ENCODE data around the gene SUPT4H1. TPM values are rescaled to one million over a fixed set of nuclear protein-coding genes. Genes with fewer than 3 reads are reported as not detected.

The SUPT4H1 gene
- total and polyA plus RNA-seq, 9 of the 15 experiments (the other 6 are each of a cell fraction or from before 2014, with no cell fraction given): 62.1 to 320 (median 117) TPM

- TF ChIP-seq U2AF1 (optimal IDR thresholded peaks at IDR 0.05; ENCODE audit: low read depth, low read length) (no peak), SMARCE1 (IDR thresholded peaks at IDR 0.05) (0 out of 2 replicates have a peak, but pooled peaks have one; percentile 43), GATA2 (CRISPR knock-in tag; IDR thresholded peaks at IDR 0.05) (peak; percentile 49), RCOR1 (IDR thresholded peaks at IDR 0.05; ENCODE audit: borderline replicate concordance in 1 of 2, low read depth in 2 of 2, low read length in 2 of 2) (peak; percentile 13 to 85; a peak in 2 of 4 replicates), ZNF609 (CRISPR knock-in tag; IDR thresholded peaks at IDR 0.05; ENCODE audit: borderline replicate concordance) (no peak), TCF3 (CRISPR knock-in tag; IDR thresholded peaks at IDR 0.05) (peak; percentile 76), SAFB (IDR thresholded peaks at IDR 0.05; ENCODE audit: borderline replicate concordance, low read depth, low read length) (no peak), SOX6 (IDR thresholded peaks at IDR 0.05) (peak; percentile 62), CBFA2T2 (conservative IDR thresholded peaks at IDR 0.05) (peak; percentile 73), KDM1A (IDR thresholded peaks at IDR 0.05) (peak; percentile 44 to 46; a peak in 2 of 4 replicates), NCOR1 (IDR thresholded peaks at IDR 0.05) (peak; percentile 67; the same call in 1 of the 2 replicates)
- TF ChIP-seq, protein P1, sequence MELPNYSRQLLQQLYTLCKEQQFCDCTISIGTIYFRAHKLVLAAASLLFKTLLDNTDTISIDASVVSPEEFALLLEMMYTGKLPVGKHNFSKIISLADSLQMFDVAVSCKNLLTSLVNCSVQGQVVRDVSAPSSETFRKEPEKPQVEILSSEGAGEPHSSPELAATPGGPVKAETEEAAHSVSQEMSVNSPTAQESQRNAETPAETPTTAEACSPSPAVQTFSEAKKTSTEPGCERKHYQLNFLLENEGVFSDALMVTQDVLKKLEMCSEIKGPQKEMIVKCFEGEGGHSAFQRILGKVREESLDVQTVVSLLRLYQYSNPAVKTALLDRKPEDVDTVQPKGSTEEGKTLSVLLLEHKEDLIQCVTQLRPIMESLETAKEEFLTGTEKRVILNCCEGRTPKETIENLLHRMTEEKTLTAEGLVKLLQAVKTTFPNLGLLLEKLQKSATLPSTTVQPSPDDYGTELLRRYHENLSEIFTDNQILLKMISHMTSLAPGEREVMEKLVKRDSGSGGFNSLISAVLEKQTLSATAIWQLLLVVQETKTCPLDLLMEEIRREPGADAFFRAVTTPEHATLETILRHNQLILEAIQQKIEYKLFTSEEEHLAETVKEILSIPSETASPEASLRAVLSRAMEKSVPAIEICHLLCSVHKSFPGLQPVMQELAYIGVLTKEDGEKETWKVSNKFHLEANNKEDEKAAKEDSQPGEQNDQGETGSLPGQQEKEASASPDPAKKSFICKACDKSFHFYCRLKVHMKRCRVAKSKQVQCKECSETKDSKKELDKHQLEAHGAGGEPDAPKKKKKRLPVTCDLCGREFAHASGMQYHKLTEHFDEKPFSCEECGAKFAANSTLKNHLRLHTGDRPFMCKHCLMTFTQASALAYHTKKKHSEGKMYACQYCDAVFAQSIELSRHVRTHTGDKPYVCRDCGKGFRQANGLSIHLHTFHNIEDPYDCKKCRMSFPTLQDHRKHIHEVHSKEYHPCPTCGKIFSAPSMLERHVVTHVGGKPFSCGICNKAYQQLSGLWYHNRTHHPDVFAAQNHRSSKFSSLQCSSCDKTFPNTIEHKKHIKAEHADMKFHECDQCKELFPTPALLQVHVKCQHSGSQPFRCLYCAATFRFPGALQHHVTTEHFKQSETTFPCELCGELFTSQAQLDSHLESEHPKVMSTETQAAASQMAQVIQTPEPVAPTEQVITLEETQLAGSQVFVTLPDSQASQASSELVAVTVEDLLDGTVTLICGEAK (IDR thresholded peaks at IDR 0.05): peak; percentile 62
- TF ChIP-seq, protein P1 (CRISPR knock-in tag; IDR thresholded peaks at IDR 0.05): no peak
- TF ChIP-seq, protein P2, sequence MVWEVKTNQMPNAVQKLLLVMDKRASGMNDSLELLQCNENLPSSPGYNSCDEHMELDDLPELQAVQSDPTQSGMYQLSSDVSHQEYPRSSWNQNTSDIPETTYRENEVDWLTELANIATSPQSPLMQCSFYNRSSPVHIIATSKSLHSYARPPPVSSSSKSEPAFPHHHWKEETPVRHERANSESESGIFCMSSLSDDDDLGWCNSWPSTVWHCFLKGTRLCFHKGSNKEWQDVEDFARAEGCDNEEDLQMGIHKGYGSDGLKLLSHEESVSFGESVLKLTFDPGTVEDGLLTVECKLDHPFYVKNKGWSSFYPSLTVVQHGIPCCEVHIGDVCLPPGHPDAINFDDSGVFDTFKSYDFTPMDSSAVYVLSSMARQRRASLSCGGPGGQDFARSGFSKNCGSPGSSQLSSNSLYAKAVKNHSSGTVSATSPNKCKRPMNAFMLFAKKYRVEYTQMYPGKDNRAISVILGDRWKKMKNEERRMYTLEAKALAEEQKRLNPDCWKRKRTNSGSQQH (CRISPR knock-in tag; IDR thresholded peaks at IDR 0.05): no peak
These were observed 15.5 kb upstream of the SUPT4H1 start (continued) for GRCh38 chr17:58367461-58367860.
